Measurements from ENCODE around the gene CCDC50.

The CCDC50 gene

GRCh38 chr3:191369616-191370010 is 40.4 kb downstream of the CCDC50 start:
- H3K4me3 ChIP-seq (replicated peaks; ENCODE audit: low read depth, low read length): no peak overlapping the region
- DNase-seq (ENCODE audit: extremely low read depth, low read depth): no peak
- TF ChIP-seq, protein P1, sequence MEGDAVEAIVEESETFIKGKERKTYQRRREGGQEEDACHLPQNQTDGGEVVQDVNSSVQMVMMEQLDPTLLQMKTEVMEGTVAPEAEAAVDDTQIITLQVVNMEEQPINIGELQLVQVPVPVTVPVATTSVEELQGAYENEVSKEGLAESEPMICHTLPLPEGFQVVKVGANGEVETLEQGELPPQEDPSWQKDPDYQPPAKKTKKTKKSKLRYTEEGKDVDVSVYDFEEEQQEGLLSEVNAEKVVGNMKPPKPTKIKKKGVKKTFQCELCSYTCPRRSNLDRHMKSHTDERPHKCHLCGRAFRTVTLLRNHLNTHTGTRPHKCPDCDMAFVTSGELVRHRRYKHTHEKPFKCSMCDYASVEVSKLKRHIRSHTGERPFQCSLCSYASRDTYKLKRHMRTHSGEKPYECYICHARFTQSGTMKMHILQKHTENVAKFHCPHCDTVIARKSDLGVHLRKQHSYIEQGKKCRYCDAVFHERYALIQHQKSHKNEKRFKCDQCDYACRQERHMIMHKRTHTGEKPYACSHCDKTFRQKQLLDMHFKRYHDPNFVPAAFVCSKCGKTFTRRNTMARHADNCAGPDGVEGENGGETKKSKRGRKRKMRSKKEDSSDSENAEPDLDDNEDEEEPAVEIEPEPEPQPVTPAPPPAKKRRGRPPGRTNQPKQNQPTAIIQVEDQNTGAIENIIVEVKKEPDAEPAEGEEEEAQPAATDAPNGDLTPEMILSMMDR (IDR thresholded peaks at IDR 0.05; ENCODE audit: low read depth, low read length, missing control alignments): no peak

DNA sequence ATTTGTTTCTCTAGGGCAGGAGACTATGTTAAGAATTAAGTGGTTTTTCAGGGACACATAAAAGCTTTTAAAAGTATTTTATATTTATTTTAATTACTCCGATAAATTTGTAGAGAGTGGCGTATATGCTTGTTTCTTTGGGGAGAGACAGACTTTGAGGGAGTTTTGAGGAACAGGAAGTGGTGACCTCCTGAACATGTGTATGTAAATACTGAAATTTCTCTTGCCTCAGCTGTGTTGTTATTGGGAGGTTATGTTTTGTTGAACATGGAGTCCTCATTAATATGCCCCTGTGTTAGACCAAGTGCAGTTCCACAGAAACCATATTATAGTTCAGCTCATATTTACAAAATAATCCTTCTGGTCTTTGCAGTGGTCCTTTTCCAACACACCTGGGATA is 42.9 kb downstream of the CCDC50 start:
- no peak overlapping the region for H3K4me3 ChIP-seq (replicated peaks; ENCODE audit: low read depth, low read length)
- no peak for DNase-seq (ENCODE audit: extremely low read depth, low read depth)
- TF ChIP-seq, protein P1 (IDR thresholded peaks at IDR 0.05; ENCODE audit: low read depth, low read length, missing control alignments): no peak

- no peak for DNase-seq (ENCODE audit: extremely low read depth, low read depth)
- TF ChIP-seq, protein P1 (IDR thresholded peaks at IDR 0.05; ENCODE audit: low read depth, low read length, missing control alignments): no peak
- no peak overlapping the region for H3K4me3 ChIP-seq (replicated peaks; ENCODE audit: low read depth, low read length)
These were observed 44.1 kb downstream of the CCDC50 start for GRCh38 chr3:191373327-191373726.

- DNase-seq (ENCODE audit: extremely low read depth, low read depth): peak; percentile 66
- TF ChIP-seq, protein P1 (IDR thresholded peaks at IDR 0.05; ENCODE audit: low read depth, low read length, missing control alignments): no peak
- H3K4me3 ChIP-seq (replicated peaks; ENCODE audit: low read depth, low read length): no peak overlapping the region
These were observed 47.4 kb downstream of the CCDC50 start for GRCh38 chr3:191376516-191377141.

DNA sequence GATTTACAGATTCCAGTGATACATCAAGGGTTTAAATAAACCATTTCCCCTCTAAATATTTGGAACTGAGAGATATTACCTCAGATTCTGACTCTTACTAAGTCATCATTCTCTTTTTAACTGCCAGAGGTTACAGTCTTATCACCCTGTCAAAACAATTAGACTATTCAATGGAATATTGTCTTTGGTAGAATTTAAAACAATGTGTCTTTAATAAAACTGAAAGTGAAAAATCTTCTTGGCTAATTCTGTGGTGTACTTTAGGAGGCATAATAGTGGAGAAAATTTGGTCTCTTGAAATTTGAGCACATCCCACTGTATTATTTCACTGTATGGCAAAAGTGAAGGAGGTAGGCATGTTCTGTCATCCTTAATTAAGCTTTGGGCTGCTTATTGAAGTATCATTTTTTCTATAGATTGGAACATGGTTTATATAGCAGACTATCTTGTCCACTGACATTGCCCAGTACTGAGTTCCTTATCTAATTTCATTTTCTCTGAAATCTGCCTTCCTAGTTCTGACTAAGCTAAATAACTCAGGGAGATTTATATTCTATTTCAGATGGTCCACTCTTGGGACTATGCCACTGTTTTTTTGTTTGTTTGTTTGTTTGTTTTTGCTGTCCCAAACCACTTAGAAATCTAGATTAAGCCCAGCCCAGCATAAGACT is 49.1 kb downstream of the CCDC50 start:
- no peak overlapping the region for H3K4me3 ChIP-seq (replicated peaks; ENCODE audit: low read depth, low read length)
- TF ChIP-seq, protein P1 (IDR thresholded peaks at IDR 0.05; ENCODE audit: low read depth, low read length, missing control alignments): no peak
- no peak for DNase-seq (ENCODE audit: extremely low read depth, low read depth)

GRCh38 chr3:191379446-191379845 is 50.3 kb downstream of the CCDC50 start:
- DNase-seq (ENCODE audit: extremely low read depth, low read depth): no peak
- H3K4me3 ChIP-seq (replicated peaks; ENCODE audit: low read depth, low read length): no peak overlapping the region
- TF ChIP-seq, protein P1 (IDR thresholded peaks at IDR 0.05; ENCODE audit: low read depth, low read length, missing control alignments): no peak
